Measurements from ENCODE around the gene TECTA.

Gene TECTA

GRCh38 chr11:121100943-121101342 is at the start of gene TECTA:
Gene TECTA (plus strand): TSS chr11:121101243. CDS start chr11:121102666, 1,423 bp downstream.
- no peak for DNase-seq (ENCODE audit: low read depth, low spot score)

- no peak for DNase-seq (ENCODE audit: low read depth, low spot score)
Observed at GRCh38 chr11:121053244-121053643, 47.8 kb upstream of the TECTA start.

- no peak for DNase-seq (ENCODE audit: low read depth, low spot score)
Observed at GRCh38 chr11:121054266-121054665, 46.8 kb upstream of the TECTA start.

GRCh38 chr11:121055076-121055475 is 46.0 kb upstream of the TECTA start:
- DNase-seq (ENCODE audit: low read depth, low spot score) = no peak

- no peak for DNase-seq (ENCODE audit: low read depth, low spot score)
Observed at GRCh38 chr11:121057922-121058321, 43.1 kb upstream of the TECTA start.

GRCh38 chr11:121058941-121059340 is 42.1 kb upstream of the TECTA start:
- DNase-seq (ENCODE audit: low read depth, low spot score) = no peak

GRCh38 chr11:121059605-121060004 is 41.4 kb upstream of the TECTA start:
- no peak for DNase-seq (ENCODE audit: low read depth, low spot score)

GRCh38 chr11:121063728-121064127 is 37.3 kb upstream of the TECTA start:
- no peak for DNase-seq (ENCODE audit: low read depth, low spot score)

GRCh38 chr11:121066623-121067022 is 34.4 kb upstream of the TECTA start:
- no peak for DNase-seq (ENCODE audit: low read depth, low spot score)

GRCh38 chr11:121067026-121067425 is 34.0 kb upstream of the TECTA start:
- DNase-seq (ENCODE audit: low read depth, low spot score) = no peak

GRCh38 chr11:121067453-121067852 is 33.6 kb upstream of the TECTA start:
- DNase-seq (ENCODE audit: low read depth, low spot score) = no peak

GRCh38 chr11:121067962-121068647 is 32.9 kb upstream of the TECTA start:
- DNase-seq (ENCODE audit: low read depth, low spot score) = no peak

- DNase-seq (ENCODE audit: low read depth, low spot score) = no peak
Observed at GRCh38 chr11:121068787-121069186, 32.3 kb upstream of the TECTA start.

- DNase-seq (ENCODE audit: low read depth, low spot score) = no peak
Observed at GRCh38 chr11:121070951-121071845, 29.8 kb upstream of the TECTA start.

GRCh38 chr11:121071846-121072450 is 29.1 kb upstream of the TECTA start:
- no peak for DNase-seq (ENCODE audit: low read depth, low spot score)

- no peak for DNase-seq (ENCODE audit: low read depth, low spot score)
Observed at GRCh38 chr11:121081321-121081720, 19.7 kb upstream of the TECTA start.

- no peak for DNase-seq (ENCODE audit: low read depth, low spot score)
Observed at GRCh38 chr11:121082219-121082618, 18.8 kb upstream of the TECTA start.

- DNase-seq (ENCODE audit: low read depth, low spot score) = no peak
Observed at GRCh38 chr11:121082670-121083069, 18.4 kb upstream of the TECTA start.

GRCh38 chr11:121086866-121087265 is 14.2 kb upstream of the TECTA start:
- no peak for DNase-seq (ENCODE audit: low read depth, low spot score)

- no peak for DNase-seq (ENCODE audit: low read depth, low spot score)
Observed at GRCh38 chr11:121089566-121089965, 11.5 kb upstream of the TECTA start.

- no peak for DNase-seq (ENCODE audit: low read depth, low spot score)
Observed at GRCh38 chr11:121090145-121090721, 10.8 kb upstream of the TECTA start.

GRCh38 chr11:121091492-121092152 is 9.4 kb upstream of the TECTA start:
- no peak for DNase-seq (ENCODE audit: low read depth, low spot score)

Measured in activated CD4-positive, CD25-positive, alpha-beta regulatory T cell treated with anti-CD3 and anti-CD28 coated beads, Interleukin-2, amount 50 U/mL, for 16 hours (primary cell).